Esophagus muscularis mucosa (tissue), 4 donors: Measurements from ENCODE around the gene MSI2.

Experiments
- EP300 ChIP-seq: sonication (generic); formaldehyde crosslinking; IDR thresholded peaks from one replicate; pipeline ENCODE4 v1.6.1; 2017; ENCODE audit warnings: antibody characterized with exemption
- POLR2A ChIP-seq: fragments of 450-650 bp; IDR thresholded peaks from one replicate; pipeline ENCODE4 v1.6.1; 2017; ENCODE audit warnings: antibody characterized with exemption, moderate library complexity, mild to moderate bottlenecking, low read depth
- POLR2AphosphoS5 ChIP-seq, 2 donors: sonication (generic); formaldehyde crosslinking; IDR thresholded peaks; one replicate each; pipeline ENCODE4 v1.6.1; 2017; ENCODE audit warnings: antibody characterized with exemption in 2 of 2
- TF ChIP-seq, protein P1 (sequence below), 3 experiments: fragments of 200-600 bp in 2 of 3; fragments of 450-650 bp in 1 of 3; sonication (generic) in 2 of 3; IDR thresholded peaks; one replicate each; pipeline ENCODE4 v1.5.1; 2017 to 2019; ENCODE audit warnings: antibody characterized with exemption in 3 of 3, mild to moderate bottlenecking in 2 of 3, moderate library complexity in 1 of 3

DNA sequence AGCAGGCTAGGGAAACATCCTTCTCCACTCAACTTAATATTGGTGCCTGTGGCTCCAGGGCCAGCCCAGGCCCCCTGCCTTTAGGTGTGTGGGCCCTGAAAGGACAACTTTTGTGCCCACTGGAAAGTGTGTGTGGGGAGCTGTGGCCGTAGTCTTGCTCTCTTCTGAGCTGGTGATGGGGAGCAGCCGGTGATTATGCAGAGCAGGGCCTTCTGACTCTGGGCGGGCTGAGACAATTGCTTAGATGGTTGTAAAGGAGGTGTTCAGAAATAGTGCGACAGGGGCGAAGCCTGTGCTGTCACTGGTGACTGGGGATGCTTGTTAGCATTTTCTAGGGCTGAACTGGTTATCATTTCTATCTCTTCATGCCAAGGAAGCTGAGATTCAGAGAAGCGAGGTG lies 62.6 kb downstream of the MSI2 start:
- TF ChIP-seq, protein P1, sequence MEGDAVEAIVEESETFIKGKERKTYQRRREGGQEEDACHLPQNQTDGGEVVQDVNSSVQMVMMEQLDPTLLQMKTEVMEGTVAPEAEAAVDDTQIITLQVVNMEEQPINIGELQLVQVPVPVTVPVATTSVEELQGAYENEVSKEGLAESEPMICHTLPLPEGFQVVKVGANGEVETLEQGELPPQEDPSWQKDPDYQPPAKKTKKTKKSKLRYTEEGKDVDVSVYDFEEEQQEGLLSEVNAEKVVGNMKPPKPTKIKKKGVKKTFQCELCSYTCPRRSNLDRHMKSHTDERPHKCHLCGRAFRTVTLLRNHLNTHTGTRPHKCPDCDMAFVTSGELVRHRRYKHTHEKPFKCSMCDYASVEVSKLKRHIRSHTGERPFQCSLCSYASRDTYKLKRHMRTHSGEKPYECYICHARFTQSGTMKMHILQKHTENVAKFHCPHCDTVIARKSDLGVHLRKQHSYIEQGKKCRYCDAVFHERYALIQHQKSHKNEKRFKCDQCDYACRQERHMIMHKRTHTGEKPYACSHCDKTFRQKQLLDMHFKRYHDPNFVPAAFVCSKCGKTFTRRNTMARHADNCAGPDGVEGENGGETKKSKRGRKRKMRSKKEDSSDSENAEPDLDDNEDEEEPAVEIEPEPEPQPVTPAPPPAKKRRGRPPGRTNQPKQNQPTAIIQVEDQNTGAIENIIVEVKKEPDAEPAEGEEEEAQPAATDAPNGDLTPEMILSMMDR (IDR thresholded peaks at IDR 0.05), result no peak
- TF ChIP-seq EP300, result no peak
- no peak for TF ChIP-seq POLR2A
- TF ChIP-seq POLR2AphosphoS5 (IDR thresholded peaks at IDR 0.05), result no peak
